HG02840 (cell line): ENCODE results near the gene LSS.
"Not testable (repeated sequence)": the region's sequence is repeated elsewhere in the genome, so short reads cannot be mapped to it uniquely, and the experiment has no call there.

ENCODE experiments used
- ATAC-seq: cut with Tn5 transposase; IDR thresholded peaks from one replicate; pipeline ENCODE4 v1.9.1; 2021; ENCODE audit warnings: mild to moderate bottlenecking, moderate library complexity, moderate number of reproducible peaks; ENCODE audit not compliant: unreplicated experiment, low FRiP score

Gene LSS

GRCh38 chr21:46189959-46190490 lies 38.5 kb downstream of the LSS start:
- no peak for ATAC-seq

GRCh38 chr21:46189213-46189958 lies 39.2 kb downstream of the LSS start:
- no peak for ATAC-seq

- no peak for ATAC-seq
These were observed 40.1 kb downstream of the LSS start for GRCh38 chr21:46188226-46189212.

GRCh38 chr21:46187814-46188213 lies 40.8 kb downstream of the LSS start:
- no peak for ATAC-seq

- no peak for ATAC-seq
These were observed 41.3 kb downstream of the LSS start for GRCh38 chr21:46187261-46187660.

- ATAC-seq = no peak
These were observed 42.9 kb downstream of the LSS start for GRCh38 chr21:46185716-46186115.

- ATAC-seq = peak; percentile 64
These were observed 43.7 kb downstream of the LSS start for GRCh38 chr21:46184625-46185555.

- ATAC-seq = peak; percentile 48
These were observed 44.5 kb downstream of the LSS start, which contains the start of gene SPATC1L for GRCh38 chr21:46183910-46184624. Gene SPATC1L (minus strand): TSS chr21:46184459. CDS start chr21:46182816, 1,643 bp downstream.

GRCh38 chr21:46183337-46183909 lies 45.2 kb downstream of the LSS start:
- not testable (repeated sequence) for ATAC-seq

- ATAC-seq = no peak
These were observed 45.8 kb downstream of the LSS start for GRCh38 chr21:46182548-46183336.

- no peak for ATAC-seq
These were observed 46.5 kb downstream of the LSS start for GRCh38 chr21:46181953-46182547.

GRCh38 chr21:46181436-46181835 lies 47.1 kb downstream of the LSS start:
- ATAC-seq = no peak

GRCh38 chr21:46180778-46181391 lies 47.7 kb downstream of the LSS start:
- ATAC-seq = no peak

GRCh38 chr21:46180079-46180722 lies 48.4 kb downstream of the LSS start:
- no peak for ATAC-seq

GRCh38 chr21:46179708-46180078 lies 48.9 kb downstream of the LSS start:
- no peak for ATAC-seq

- no peak for ATAC-seq
These were observed 49.6 kb downstream of the LSS start for GRCh38 chr21:46178961-46179360.
